ENCODE results near the gene CLNK. TPM values are rescaled to one million over a fixed set of nuclear protein-coding genes. Genes with fewer than 3 reads are reported as not detected.
A peak's percentile ranks its signal among the peaks of the same experiment; 100 is the strongest.

CLNK gene
- total RNA-seq, 1 donor from 2014 or later: 0.10 TPM

DNA sequence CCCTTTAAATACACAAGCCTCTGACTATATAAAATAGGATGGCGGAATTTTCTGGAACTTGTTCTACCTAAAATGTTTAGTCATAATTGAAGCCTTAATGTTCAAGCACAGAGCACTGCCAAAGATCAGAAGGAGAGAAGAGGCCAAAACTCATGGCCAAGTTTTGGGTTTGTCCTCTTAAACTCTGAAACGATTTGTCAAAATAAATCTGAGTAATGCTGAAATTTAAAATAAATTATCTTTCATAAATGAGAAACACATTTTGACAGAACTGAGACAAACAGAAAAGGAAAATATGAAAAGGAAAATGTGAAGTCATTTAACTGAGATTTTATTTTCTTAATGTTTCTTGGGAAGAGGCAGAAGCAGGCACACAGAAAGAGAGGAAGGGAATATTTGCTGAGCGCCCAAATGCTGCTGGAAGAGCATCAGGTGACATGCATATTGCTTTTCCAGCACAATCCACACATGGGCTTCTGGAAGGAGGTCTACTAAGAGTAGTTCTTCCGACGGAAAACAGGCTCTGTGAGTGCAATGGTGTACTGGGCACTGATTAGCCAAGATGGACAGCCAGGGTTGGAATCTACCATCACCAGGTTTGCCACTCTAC, 179.9 kb downstream of the CLNK start:
- peak; percentile 72 for DNase-seq

DNA sequence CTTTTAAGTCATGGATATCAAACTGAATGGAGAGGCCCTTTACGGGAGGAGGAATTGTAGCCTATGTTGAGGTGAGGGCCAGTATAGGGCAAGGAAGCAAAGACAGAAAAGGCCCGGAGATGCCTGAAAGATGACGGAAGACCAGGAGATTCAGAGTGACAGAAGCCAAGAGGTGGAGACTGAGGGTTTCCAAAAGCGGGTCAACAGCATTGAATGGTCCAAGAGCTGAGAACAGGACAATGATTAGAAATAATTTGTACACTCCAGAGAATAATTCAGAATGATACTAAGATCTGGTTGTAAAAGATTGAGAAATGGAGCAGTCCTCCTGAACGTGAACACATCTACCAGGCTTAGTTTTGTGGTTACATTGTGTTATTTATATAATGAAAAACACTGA, 181.9 kb downstream of the CLNK start:
- no peak for DNase-seq

DNA sequence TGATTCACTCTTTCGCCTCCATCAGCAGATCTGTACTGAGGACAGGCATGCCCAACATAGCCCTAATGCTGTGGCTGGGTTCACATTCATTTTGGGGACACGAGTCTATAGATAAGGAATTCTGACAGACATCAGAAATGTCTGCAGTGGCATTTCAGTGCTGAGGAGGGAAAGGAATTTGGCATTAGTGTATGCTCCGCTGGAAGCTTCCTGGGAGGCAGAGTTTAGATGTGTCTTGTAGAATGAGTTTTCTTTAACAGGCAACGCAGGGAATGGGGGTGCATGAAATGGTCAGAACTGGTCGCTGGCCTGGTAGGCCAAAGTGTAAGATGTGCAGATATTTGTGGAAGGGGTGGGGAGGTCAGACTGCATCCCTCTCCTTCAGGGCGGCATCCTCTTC, 183.8 kb downstream of the CLNK start:
- no peak for DNase-seq

DNA sequence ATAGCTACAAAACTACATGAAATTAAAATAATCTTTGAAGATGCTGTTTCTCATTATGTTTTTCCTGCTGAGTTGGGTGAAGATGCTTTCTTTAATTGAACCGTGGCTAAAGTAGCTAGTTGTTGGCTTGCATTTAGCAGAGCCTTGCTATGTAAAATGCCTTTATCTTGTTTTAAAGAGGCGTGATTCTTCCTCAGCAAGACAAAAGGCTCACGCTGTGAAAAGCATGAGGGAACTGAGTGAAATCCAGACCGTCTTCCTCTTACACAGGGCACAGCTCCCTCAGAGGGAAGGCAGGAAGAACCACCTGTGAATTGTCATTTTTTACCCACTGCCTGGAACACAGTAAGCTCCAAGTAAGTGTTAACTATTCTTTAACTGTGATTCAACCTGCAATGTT, 188.4 kb downstream of the CLNK start:
- DNase-seq: no peak

DNA sequence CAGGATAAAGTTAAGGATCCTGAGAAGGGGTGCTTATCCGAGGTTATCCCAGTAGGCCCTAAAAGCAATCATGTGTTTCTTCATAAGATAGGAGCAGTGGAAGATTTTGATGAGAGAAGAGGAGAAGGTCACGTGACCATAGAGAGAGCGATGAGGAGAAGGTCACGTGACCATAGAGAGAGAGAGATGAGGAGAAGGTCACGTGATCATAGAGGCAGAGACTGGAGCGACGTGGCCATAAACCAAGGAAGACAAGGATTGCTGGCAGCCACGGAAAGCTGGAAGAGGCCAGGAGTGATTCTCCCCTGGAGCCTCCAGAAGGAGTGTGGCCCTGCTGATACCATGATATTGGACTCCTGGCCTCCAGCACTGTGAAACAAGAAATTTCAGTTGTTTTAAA, 188.9 kb downstream of the CLNK start:
- no peak for DNase-seq

DNA sequence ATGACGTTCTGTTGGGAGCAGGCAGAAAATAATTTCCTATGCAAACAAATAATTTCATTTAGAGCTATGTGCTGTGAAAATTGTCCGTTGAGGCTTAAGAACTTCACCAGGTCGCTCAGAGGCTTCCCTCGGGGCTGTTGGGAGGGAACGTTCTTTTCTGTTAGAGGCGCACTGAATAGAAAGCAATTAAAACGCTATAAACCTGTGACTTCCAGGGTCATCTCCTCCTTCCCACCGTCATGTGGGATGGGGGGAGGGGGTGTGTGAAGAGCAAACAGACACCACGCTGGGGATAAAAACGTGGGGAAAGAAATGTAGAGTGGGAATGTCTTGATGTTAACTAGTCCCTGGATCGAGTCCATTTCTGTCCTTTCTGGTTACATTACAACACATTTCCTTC, 192.1 kb downstream of the CLNK start:
- DNase-seq: no peak

DNA sequence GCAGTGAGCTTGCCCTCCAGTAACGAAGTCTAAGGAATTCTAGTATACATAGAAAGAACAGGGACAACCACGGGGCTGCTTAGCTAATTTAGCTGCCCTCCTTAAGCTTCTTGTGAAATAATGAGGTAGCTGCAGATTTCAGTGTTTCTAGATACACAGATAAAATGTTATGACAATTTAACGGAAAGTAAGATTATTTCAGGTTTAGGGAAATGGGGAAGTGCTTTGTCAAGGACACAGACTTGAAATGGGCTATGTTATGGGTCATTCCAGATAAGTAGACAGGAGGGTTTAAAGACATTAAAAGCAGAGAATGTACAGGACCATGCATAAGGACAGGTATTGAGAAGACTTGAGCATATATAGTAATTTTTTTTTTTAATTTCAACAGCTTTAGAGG, 193.2 kb downstream of the CLNK start:
- DNase-seq: no peak

DNA sequence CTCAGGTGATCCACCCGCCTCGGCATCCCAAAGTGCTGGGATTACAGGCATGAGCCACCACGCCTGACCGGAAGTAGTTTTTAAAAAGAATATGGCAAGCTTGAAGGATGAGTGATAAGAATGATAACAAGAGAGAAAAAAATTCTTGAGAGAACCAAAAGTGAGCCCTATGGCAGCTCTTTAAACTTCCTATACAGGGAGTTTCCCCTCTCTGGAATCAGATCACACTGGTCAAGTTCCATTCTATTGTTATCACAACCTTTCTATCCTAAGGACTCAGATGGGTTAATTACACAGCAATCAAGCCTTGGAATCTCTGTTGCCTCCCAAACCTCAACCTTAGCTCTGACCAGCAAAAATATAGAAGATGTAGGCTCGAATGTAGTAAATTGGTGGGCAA, 193.6 kb downstream of the CLNK start:
- no peak for DNase-seq

DNA sequence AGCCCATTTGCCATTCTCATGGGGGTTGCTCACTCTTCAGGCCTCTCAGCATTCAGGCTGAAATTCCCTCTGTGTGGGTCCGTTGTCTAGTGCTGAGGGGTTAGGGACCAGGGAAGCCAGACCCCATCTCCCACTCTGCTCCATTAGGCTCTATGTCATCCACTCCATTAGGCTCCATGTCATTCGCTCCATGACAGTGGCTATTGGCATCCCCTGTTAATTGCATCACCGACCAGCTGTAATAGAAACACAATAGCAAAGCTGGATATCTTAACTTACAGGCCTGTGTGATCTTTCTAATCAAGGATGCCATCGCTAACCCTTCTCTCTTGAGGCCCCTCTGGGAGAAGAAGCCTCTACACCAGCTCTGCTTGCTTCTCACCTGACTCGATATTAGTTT, 201.7 kb downstream of the CLNK start:
- DNase-seq: no peak

DNA sequence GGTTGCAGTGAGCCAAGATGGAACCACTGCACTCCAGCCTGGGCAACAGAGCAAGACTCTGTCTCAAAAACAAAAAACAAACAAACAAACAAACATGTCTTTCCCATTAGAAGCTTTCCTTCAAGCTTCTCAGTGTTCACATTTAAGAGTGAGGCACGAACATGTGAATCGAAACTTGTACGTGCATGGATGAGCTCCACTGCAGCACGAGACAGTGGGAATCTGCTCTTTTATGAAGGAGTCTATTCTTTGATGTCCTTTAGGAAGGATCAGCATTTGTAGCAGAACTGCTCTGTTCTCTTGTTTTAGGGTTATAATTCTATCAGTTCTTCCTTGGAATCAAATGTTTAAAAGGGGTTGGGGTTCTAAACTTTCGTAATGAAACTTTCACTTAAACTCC, 204.0 kb downstream of the CLNK start:
- DNase-seq: no peak

DNA sequence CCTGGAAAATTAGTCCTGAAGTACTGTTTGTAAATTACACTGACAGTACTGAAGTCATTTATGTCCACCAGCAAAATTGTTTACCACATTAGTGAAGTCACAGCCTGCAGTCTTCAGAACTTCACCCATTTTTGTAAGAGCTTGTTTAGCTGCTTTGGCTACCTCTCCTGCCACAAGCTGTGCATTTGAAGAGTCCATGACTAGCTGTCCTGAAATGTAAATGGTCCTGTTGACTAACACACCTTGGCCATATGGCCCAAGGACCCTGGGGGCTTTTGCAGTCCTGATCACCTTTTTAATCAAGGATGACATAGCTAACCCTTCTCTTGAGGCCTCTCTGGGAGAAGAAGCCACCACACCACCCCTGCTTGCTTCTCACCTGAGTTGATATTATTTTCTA, 205.9 kb downstream of the CLNK start:
- DNase-seq: no peak

DNA sequence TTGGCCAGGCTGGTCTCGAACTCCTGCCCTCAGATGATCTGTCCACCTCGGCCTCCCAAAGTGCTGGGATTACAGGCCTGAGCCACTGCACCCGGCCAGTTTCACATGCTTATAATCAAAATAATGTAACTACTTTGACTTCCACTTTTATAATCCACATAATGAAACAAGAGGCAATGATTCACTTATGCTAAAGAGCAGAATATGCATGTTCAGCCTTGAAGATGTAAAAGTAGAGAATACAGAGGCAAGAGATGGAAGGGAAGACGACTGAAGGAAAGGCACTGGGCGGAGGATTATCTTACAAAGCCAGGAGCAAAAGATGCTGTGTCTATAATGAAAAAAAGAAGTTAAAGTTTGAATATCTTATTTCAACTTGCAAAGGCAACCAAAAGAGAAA, 214.1 kb downstream of the CLNK start:
- DNase-seq: no peak

DNA sequence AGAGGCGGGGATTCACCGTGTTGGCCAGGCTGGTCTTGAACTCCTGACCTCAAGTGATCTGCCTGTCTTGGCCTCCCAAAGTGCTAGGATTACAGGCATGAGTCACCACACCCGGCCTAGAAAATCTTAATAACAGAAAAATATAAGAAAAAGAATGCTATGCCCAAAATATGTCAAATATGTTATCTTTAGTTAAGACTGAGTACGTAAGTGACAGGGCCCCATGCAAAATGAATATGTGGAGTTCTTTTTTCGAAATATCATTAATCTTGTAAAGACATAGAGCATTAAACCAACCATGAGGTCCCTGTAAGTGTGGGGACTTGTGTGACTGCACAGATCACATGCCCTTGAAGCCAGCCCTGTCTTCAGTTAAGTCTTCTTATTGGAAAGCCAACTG, 218.4 kb downstream of the CLNK start:
- DNase-seq: no peak

DNA sequence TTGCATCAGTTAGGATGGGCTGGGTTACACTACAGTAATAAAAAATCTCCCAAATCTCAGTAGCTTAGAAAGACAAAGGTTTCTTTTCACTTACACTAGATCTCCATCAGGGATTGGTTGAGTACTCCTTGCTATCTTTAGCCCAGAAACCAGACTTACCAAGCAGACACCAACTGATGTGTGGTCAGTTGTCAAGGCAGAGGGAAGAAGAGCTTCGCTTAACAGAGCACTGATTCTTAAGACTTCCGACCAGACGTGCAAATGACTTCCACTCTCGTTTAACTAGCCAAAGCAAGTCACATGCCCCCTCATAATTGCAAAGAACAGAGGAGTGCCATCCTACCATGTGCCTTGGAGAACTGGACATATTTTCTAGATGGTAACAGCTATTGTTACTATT, 221.7 kb downstream of the CLNK start:
- DNase-seq: no peak

DNA sequence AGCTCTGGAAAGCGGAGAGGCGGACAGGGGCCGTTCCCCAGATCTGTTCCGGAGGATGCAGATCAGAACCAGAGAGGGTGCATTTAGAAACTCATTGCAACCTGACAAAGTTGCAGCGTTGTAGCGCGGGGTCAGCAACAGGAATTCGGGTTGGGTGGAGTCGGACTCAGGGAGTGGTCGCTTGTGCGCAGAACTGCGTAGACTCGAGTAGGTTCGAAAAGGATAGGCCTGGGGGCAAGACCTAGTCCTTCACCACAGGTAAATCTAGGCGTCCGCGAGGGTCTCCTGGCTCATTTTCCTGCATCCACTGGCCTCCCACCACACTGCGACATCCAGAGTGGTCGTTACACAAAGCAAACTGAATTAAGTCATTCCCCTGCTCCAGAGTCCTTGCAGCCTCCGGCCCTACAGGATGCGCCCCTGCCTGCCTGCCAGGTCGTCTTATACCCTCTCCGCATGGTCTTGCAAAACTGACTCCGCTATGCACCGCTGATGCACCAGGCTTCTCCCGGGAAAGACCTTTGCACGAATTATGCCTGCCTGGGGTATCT, 222.6 kb downstream of the CLNK start:
- no peak for DNase-seq

DNA sequence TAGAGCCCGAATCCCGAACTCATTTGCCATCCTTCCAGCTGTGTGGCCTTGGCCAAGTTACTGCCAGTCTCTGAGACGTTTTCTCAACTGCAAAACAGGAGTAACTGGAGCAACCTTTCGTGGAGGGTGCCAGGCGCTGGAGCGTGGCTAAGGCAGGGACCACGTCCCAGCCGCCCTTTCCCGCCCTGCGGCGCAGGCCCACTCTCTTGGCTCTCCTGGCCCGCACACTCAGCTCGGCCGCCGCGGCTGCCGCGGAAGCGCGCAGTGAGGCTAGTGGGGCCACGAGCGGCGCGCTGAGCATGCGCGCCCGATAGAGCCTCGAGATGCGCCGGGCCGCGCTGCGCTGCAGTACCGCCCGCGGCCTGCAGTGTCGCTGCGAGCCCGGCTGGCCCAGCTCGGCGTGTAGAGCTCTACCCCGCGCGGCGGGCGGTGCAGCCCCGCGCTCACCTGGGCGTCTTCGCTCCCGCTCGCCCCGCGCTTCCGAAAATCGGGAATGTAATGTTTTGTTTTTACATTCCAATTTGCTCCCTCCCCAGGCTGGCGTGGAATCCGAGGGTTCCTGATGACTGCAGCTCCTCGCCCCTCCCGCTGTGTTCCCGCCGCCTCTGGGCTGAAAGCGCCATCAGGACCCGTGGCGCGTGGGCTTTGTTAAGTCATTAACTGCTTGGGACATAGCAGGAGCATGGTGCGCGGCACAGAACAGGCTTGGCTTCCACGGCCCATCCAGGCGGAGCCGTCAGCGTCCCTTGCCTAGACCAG, 223.3 kb downstream of the CLNK start:
- peak; percentile 36 for DNase-seq

DNA sequence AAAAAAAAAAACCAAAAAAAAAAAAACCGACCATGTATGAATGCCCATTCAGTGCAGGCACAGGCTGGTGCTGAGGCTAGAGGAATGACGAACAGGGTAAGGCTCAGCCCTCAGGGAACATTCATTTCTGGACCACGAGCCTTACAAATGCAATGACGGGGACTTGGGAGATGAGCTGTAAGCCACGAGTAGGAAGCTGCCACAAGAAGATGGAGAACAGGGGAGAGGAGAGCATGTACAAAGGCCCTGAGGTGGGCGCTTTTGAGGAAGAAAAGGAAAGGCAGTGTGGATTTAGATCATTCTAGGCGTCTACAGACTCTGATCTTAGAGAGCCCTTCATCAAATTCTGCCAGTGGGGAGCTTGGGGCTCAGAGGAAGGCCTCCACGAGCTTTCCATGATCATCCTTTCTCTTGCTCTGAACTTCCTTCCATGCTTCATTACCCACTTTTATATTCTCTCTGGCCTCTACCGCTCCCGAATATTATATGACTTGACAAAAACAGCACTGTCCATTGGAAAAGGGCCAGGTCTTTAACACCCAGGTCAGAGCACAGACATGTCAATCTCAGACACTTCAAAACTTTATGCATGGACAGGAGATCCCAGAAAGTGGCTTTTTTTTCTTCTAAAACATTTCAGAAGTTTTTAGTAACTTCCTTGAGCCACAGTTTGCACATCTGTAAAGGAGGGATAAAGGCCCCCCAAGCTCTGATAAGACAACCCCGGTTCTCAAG, 224.1 kb downstream of the CLNK start:
- DNase-seq: no peak

DNA sequence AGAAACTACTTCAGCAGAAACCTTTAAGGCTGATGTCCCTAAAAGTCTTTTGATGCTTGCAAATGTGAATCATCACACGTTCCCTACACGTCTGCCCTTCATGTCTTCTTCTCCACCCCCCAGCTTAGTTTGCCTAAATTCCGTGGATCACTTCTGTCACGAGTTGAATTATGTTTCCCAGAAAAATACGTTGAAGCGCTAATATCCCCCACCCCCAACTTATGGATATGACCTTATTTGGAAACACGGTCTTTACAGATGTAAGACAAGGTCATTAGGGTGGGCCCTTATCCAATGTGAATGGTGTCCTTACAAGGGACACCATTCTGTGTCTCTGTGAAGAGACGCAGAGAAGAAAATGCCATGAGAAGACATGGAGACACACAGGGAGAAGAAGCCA, 225.3 kb downstream of the CLNK start:
- no peak for DNase-seq

DNA sequence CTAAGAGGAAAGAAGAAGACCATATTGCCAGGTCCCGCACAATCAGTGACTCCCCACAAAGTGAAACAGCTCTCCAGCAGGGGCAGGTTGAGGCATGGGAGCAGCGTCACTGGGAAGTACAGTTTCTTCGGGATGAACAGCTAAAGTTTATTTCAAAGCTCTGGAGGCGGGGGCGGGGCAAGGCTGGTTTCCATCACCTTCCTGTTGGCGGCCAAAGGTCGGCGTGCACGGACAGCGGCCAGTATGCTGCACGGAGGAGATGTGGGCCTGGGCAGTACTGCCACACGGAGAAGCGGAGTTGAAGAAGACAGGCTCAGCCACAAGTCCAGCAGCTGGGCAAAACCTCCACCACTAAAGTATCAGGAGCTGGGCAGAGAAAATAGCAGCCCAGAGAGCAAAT, 226.4 kb downstream of the CLNK start:
- no peak for DNase-seq

DNA sequence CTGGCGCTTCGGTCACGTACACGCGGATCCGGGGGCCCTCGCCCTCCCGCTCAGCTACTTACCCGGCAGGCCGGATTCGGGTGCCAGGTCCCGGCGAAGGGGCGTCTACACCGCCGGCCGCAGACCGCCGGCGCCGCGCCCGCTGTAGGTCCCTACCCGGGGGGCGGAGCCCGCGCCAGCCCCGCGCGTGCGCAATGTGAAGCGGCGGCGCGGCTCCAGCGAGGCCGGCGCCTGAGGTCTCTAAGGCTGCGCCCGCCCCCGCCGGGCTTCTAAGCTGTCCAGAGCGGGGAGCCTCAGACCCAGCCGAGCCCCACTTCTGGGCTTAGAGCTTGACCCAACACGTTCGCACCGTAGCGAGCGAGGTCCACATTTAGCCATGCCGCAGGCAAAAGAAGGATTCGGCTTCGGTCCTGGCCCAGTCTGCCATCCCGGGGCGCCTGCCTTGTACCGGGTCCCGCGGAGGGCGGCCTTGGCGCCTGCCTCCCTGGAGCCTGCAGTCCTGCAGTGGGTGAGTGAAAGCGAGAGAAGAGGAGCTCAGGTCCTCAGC, 227.2 kb downstream of the CLNK start, which contains the start of gene ZNF518B:
Gene ZNF518B, minus strand, starts transcription at position 172 of the 547 bp plus-strand sequence. CDS start 11,098 bp downstream, outside the sequence.
- peak; percentile 51 for DNase-seq

DNA sequence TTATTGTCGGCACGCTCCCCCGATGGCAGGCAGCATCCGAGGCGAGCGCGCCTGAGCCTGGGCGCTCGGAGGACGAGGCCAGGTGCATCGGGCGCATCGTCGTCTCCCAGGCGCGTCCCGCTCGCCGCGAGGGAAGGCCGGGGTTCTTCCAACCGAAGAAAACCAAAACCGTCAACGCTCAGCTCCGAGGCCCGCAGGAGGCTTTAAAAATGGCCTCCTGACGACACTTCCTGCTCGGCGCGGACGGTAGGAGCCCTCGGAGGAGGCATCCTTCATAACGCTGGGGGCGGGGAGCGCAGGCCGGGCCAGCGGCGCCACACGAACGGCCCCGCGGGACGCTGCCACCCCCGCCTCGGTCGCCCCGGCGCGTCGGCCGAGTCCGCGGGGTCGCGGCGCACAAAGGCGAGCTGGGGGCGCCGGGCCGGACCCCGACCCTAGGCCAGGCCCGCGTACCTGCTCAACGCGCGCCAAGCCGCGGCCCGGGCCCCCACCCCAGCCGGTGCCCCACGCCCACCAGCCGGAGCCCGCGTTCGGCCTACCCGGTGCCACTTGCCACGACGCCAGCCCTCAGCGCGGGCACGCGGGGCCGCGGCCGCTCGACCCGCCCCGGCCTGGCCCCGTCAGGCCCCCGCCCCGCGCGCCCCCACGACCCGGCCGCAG, 227.8 kb downstream of the CLNK start:
- DNase-seq: peak; percentile 11

DNA sequence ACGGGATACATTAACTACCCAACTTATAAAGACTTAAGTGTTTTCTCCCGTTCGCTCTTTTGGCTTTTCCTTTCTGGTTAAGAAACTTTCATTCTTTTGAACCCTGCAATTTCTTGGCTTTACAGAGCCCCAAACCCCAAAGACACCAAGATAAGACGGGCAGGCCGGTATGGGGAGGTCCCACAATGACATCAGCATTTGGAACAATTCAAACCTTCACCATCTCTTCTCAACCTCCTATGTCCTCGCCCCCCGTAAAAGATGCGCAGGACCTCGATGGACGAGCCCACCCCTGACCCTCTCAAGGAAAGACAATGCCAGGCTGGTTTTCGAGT, 228.3 kb downstream of the CLNK start:
- DNase-seq: no peak

DNA sequence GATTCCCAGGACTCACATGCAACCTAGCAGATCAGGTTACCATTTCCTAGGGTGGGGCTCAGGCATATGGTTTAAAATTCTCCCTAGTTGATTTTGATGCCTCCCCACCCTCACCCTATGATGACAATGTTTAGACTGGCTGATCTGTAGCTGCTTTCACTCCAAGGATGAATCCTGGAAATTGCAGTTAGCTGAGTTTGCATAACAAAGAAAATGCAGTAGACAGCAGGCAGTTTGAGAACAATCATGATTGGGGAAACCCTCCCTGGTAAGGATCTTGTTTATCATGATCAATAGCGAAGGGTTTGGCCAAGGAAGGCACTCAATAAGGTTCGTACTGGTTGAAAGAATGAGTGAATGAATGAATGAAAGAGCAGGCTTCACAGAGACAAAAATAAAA, 229.4 kb downstream of the CLNK start:
- no peak for DNase-seq
